ENCODE measurements around the gene ANKRD36C. TPM values are rescaled to one million over a fixed set of nuclear protein-coding genes. Genes with fewer than 3 reads are reported as not detected.
"Not testable (repeated sequence)": the region's sequence is repeated elsewhere in the genome, so short reads cannot be mapped to it uniquely, and the experiment has no call there.

The ANKRD36C gene
- total and polyA plus RNA-seq, 4 donors: 17.6 to 144 (median 69.1) TPM

- H3K27me3 ChIP-seq (ENCODE audit: control insufficient read depth, insufficient read depth, low read length); H3K27ac ChIP-seq (ENCODE audit: low read depth, low read length); H3K9me3 ChIP-seq (ENCODE audit: control insufficient read depth, insufficient read depth, low read length); H3K36me3 ChIP-seq (ENCODE audit: control insufficient read depth, insufficient read depth, low read length): not testable (repeated sequence)
- H3K4me1 ChIP-seq (ENCODE audit: control insufficient read depth, insufficient read depth, low read length): peaks cover 11% of the 10 kb centered on the region
- peak in 1 of 6 donors; percentile 7 for DNase-seq (ENCODE audit: low read depth in 4 of 6, low spot score in 6 of 6)
- 9% methylated on average over 8 of the region's 10 CpGs for WGBS (ENCODE audit: insufficient coverage)
- peak overlapping the region; percentile 45 for H3K4me3 ChIP-seq (ENCODE audit: low read depth, low read length)
Measured at GRCh38 chr2:96009833-96010232, 18.2 kb upstream of the ANKRD36C start.

- H3K4me3 ChIP-seq (ENCODE audit: low read depth, low read length); DNase-seq (ENCODE audit: low read depth in 4 of 6, low spot score in 6 of 6); H3K27me3 ChIP-seq (ENCODE audit: control insufficient read depth, insufficient read depth, low read length); H3K27ac ChIP-seq (ENCODE audit: low read depth, low read length); H3K9me3 ChIP-seq (ENCODE audit: control insufficient read depth, insufficient read depth, low read length); H3K36me3 ChIP-seq (ENCODE audit: control insufficient read depth, insufficient read depth, low read length): not testable (repeated sequence)
- WGBS (ENCODE audit: insufficient coverage): 86% methylated on average over 6 of the region's 6 CpGs
- peaks cover 11% of the 10 kb centered on the region for H3K4me1 ChIP-seq (ENCODE audit: control insufficient read depth, insufficient read depth, low read length)
Measured at GRCh38 chr2:96008051-96008450, 16.4 kb upstream of the ANKRD36C start.

DNA sequence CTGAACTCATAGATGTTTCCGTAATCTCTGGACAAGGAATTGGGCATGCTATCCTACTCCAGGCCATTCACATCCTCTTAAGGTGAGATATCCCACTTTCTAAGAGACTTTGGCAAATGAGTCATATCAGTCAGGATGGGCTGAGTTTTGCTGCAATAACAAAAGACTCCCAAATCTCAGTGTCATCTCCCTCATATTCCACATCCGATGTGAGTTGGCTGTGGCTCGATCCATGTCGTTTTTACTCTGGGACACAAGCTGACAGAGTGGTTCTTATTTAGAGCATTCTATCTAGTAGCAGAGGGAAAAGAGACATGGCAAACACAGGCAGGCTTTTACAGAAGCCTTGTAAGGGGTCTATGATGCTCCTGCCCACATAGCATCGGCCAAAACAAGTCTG, 14.6 kb upstream of the ANKRD36C start:
- H3K36me3 ChIP-seq (ENCODE audit: control insufficient read depth, insufficient read depth, low read length): not testable (repeated sequence)
- WGBS (ENCODE audit: insufficient coverage): no CpG with 5 or more reads among the region's 5 CpGs

GRCh38 chr2:95992520-95993272, 1.1 kb upstream of the ANKRD36C start:
- H3K4me1 ChIP-seq (ENCODE audit: control insufficient read depth, insufficient read depth, low read length); H3K9me3 ChIP-seq (ENCODE audit: control insufficient read depth, insufficient read depth, low read length); H3K36me3 ChIP-seq (ENCODE audit: control insufficient read depth, insufficient read depth, low read length); H3K27me3 ChIP-seq (ENCODE audit: control insufficient read depth, insufficient read depth, low read length): not testable (repeated sequence)
- Histone ChIP-seq H3K4me3 (ENCODE audit: low read depth, low read length) (peak overlapping the region; percentile 54), H3K27ac (ENCODE audit: low read depth, low read length) (peak overlapping the region; percentile 88)
- DNase-seq (ENCODE audit: low read depth in 4 of 6, low spot score in 6 of 6): peak; percentile 13 to 90 (median 26)
- under 1% methylated on average over 17 of the region's 34 CpGs for WGBS (ENCODE audit: insufficient coverage)

More for the DNA sequence above, 14.6 kb upstream of the ANKRD36C start:
- not testable (repeated sequence) for H3K4me3 ChIP-seq (ENCODE audit: low read depth, low read length); H3K27ac ChIP-seq (ENCODE audit: low read depth, low read length); H3K27me3 ChIP-seq (ENCODE audit: control insufficient read depth, insufficient read depth, low read length); DNase-seq (ENCODE audit: low read depth in 4 of 6, low spot score in 6 of 6); H3K9me3 ChIP-seq (ENCODE audit: control insufficient read depth, insufficient read depth, low read length)
- peaks cover 11% of the 10 kb centered on the region for H3K4me1 ChIP-seq (ENCODE audit: control insufficient read depth, insufficient read depth, low read length)

- H3K4me1 ChIP-seq (ENCODE audit: control insufficient read depth, insufficient read depth, low read length); H3K36me3 ChIP-seq (ENCODE audit: control insufficient read depth, insufficient read depth, low read length); H3K4me3 ChIP-seq (ENCODE audit: low read depth, low read length); H3K9me3 ChIP-seq (ENCODE audit: control insufficient read depth, insufficient read depth, low read length); DNase-seq (ENCODE audit: low read depth in 4 of 6, low spot score in 6 of 6); H3K27me3 ChIP-seq (ENCODE audit: control insufficient read depth, insufficient read depth, low read length): not testable (repeated sequence)
- no CpG with 5 or more reads among the region's 39 CpGs for WGBS (ENCODE audit: insufficient coverage)
- peak overlapping the region; percentile 88 for H3K27ac ChIP-seq (ENCODE audit: low read depth, low read length)
Measured at GRCh38 chr2:95992102-95992501, 478 bp upstream of the ANKRD36C start.

GRCh38 chr2:95990884-95991283, 740 bp downstream of the ANKRD36C start:
- DNase-seq (ENCODE audit: low read depth in 4 of 6, low spot score in 6 of 6); H3K27me3 ChIP-seq (ENCODE audit: control insufficient read depth, insufficient read depth, low read length); H3K9me3 ChIP-seq (ENCODE audit: control insufficient read depth, insufficient read depth, low read length); H3K27ac ChIP-seq (ENCODE audit: low read depth, low read length); H3K36me3 ChIP-seq (ENCODE audit: control insufficient read depth, insufficient read depth, low read length); H3K4me3 ChIP-seq (ENCODE audit: low read depth, low read length); H3K4me1 ChIP-seq (ENCODE audit: control insufficient read depth, insufficient read depth, low read length): not testable (repeated sequence)
- 8% methylated on average over 2 of the region's 6 CpGs for WGBS (ENCODE audit: insufficient coverage)

- H3K36me3 ChIP-seq (ENCODE audit: control insufficient read depth, insufficient read depth, low read length): not testable (repeated sequence)
Measured at GRCh38 chr2:95951662-95952061, 40.0 kb downstream of the ANKRD36C start.

GRCh38 chr2:95948039-95948438, 43.6 kb downstream of the ANKRD36C start:
- H3K27me3 ChIP-seq (ENCODE audit: control insufficient read depth, insufficient read depth, low read length); H3K27ac ChIP-seq (ENCODE audit: low read depth, low read length); DNase-seq (ENCODE audit: low read depth in 4 of 6, low spot score in 6 of 6); H3K4me1 ChIP-seq (ENCODE audit: control insufficient read depth, insufficient read depth, low read length); H3K36me3 ChIP-seq (ENCODE audit: control insufficient read depth, insufficient read depth, low read length); H3K4me3 ChIP-seq (ENCODE audit: low read depth, low read length); H3K9me3 ChIP-seq (ENCODE audit: control insufficient read depth, insufficient read depth, low read length): not testable (repeated sequence)
- WGBS (ENCODE audit: insufficient coverage): no CpG with 5 or more reads among the region's 1 CpG

More at GRCh38 chr2:95951662-95952061, 40.0 kb downstream of the ANKRD36C start:
- H3K27ac ChIP-seq (ENCODE audit: low read depth, low read length); H3K9me3 ChIP-seq (ENCODE audit: control insufficient read depth, insufficient read depth, low read length); H3K4me1 ChIP-seq (ENCODE audit: control insufficient read depth, insufficient read depth, low read length); H3K4me3 ChIP-seq (ENCODE audit: low read depth, low read length); H3K27me3 ChIP-seq (ENCODE audit: control insufficient read depth, insufficient read depth, low read length); DNase-seq (ENCODE audit: low read depth in 4 of 6, low spot score in 6 of 6): not testable (repeated sequence)
- no CpG with 5 or more reads among the region's 2 CpGs for WGBS (ENCODE audit: insufficient coverage)

DNA sequence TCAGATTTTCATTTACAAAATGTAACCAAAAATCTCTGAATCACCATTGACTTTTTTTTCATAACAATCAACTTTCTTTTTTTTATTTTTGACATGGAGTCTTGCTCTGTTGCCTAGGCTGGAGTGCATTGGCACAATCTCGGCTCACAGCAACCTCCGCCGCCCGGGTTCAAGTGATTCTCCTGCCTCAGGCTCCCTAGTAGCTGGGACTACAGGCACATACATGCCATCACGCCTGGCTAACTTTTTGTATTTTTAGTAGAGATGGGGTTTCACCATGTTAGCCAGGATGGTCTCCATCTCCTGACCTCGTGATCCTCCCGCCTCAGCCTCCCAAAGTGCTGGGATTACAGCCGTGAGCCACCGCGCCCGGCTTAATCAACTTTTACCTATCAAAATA, 51.7 kb downstream of the ANKRD36C start:
- WGBS (ENCODE audit: insufficient coverage): 95% methylated on average over 4 of the region's 11 CpGs
- not testable (repeated sequence) for H3K27me3 ChIP-seq (ENCODE audit: control insufficient read depth, insufficient read depth, low read length)

GRCh38 chr2:95930740-95931139, 60.9 kb downstream of the ANKRD36C start:
- not testable (repeated sequence) for H3K27me3 ChIP-seq (ENCODE audit: control insufficient read depth, insufficient read depth, low read length); H3K36me3 ChIP-seq (ENCODE audit: control insufficient read depth, insufficient read depth, low read length); H3K4me3 ChIP-seq (ENCODE audit: low read depth, low read length); H3K9me3 ChIP-seq (ENCODE audit: control insufficient read depth, insufficient read depth, low read length); H3K4me1 ChIP-seq (ENCODE audit: control insufficient read depth, insufficient read depth, low read length); DNase-seq (ENCODE audit: low read depth in 4 of 6, low spot score in 6 of 6); H3K27ac ChIP-seq (ENCODE audit: low read depth, low read length)
- no CpG with 5 or more reads among the region's 3 CpGs for WGBS (ENCODE audit: insufficient coverage)

More for the DNA sequence above, 51.7 kb downstream of the ANKRD36C start:
- not testable (repeated sequence) for H3K36me3 ChIP-seq (ENCODE audit: control insufficient read depth, insufficient read depth, low read length); DNase-seq (ENCODE audit: low read depth in 4 of 6, low spot score in 6 of 6); H3K4me3 ChIP-seq (ENCODE audit: low read depth, low read length); H3K4me1 ChIP-seq (ENCODE audit: control insufficient read depth, insufficient read depth, low read length); H3K9me3 ChIP-seq (ENCODE audit: control insufficient read depth, insufficient read depth, low read length); H3K27ac ChIP-seq (ENCODE audit: low read depth, low read length)

Data from spinal cord (tissue), 10 donors.